Adrenal gland (tissue), 12 donors: ENCODE measurements around the gene KCNIP3. TPM values are rescaled to one million over a fixed set of nuclear protein-coding genes. Genes with fewer than 3 reads are reported as not detected.
"Not testable (repeated sequence)": the region's sequence is repeated elsewhere in the genome, so short reads cannot be mapped to it uniquely, and the experiment has no call there.

Source experiments
- DNase-seq, 7 donors: peaks; one replicate each; pipeline ENCODE4 v3.0.0-alpha.2; 2019 to 2020
- H3K27ac ChIP-seq, 5 donors: fragments of 200-600 bp; sonication (generic) in 4 of 5; 1 replicate in 3 of 5; 2 replicates in 2 of 5; pipeline versions ENCODE4 v1.5.1 to v1.8.0; 2016 to 2020; ENCODE audit warnings: mild to moderate bottlenecking in 1 of 5
- H3K27me3 ChIP-seq: fragments of 200-600 bp; 2 replicates; pipeline ENCODE4 v1.8.0; 2021
- H3K36me3 ChIP-seq, 2 donors: fragments of 200-600 bp; replicated peaks in 1 of 2; 1 replicate in 1 of 2; 2 replicates in 1 of 2; pipeline versions ENCODE4 v1.5.1 to v1.8.0; 2018 to 2022
- H3K4me1 ChIP-seq, 2 donors: fragments of 200-600 bp; replicated peaks in 1 of 2; 1 replicate in 1 of 2; 2 replicates in 1 of 2; pipeline versions ENCODE4 v1.5.1 to v1.8.0; 2018 to 2021
- H3K4me3 ChIP-seq, 4 donors: fragments of 200-600 bp; sonication (generic) in 3 of 4; one replicate each; pipeline ENCODE4 v1.5.1; 2016 to 2018
- H3K9me3 ChIP-seq, 3 donors: fragments of 200-600 bp; sonication (generic) in 1 of 3; replicated peaks in 1 of 3; 1 replicate in 2 of 3; 2 replicates in 1 of 3; pipeline versions ENCODE4 v1.5.1 to v1.8.0; 2016 to 2021
- POLR2A ChIP-seq, 2 donors: fragments of 450-650 bp; IDR thresholded peaks; one replicate each; pipeline ENCODE4 v1.6.1; 2017; ENCODE audit warnings: antibody characterized with exemption in 2 of 2, mild to moderate bottlenecking in 2 of 2, moderate library complexity in 1 of 2
- WGBS, 4 donors: extraction: QIAGEN DNeasy Blood & Tissue Kit in 2 of 4; methylation state at CpG; one replicate each; pipeline versions ENCODE4 v1.1.5 to v1.1.7; 2013 to 2017; 5-methylcytosine and 5-hydroxymethylcytosine counted together
- intact Hi-C, 2 donors: fragments of 100-400 bp; cut with DNase I; formaldehyde crosslinking; loops; one replicate each; pipeline versions ENCODE4 v1.14.1 to v1.15.0; 2022 to 2023
- polyA plus RNA-seq, 3 donors: library from polyadenylated mRNA; stranded (reverse); fragments of 200-250 nt in 2 of 3; fragments of 350-450 nt in 1 of 3; fragmentation: Illumina TruSeq in 1 of 3; extraction: RNeasy Lipid Tissue Mini Kit (QIAGEN cat#74804) in 1 of 3; gene quantifications; one replicate each; pipeline ENCODE4 v1.2.3, GENCODE V29; 2013 to 2014
- total RNA-seq, 9 donors: library from RNA; depleted of rRNA in 4 of 9; stranded (reverse); fragments of >200 nt in 4 of 9; fragments of 120-200 nt in 1 of 9; fragmentation: NEBNext Ultra II Directional in 1 of 9; extraction: Animal tissue kit (Norgen Biotek cat#: 25700) in 1 of 9; gene quantifications; one replicate each; pipeline versions ENCODE4 v1.1.0 to v1.2.4, GENCODE V29; 2013 to 2023
- TF ChIP-seq, protein P1 (sequence below), 6 experiments: fragments of 450-650 bp in 4 of 6; fragments of 200-600 bp in 2 of 6; sonication (generic) in 1 of 6; IDR thresholded peaks; 1 replicate in 5 of 6; 2 replicates in 1 of 6; pipeline versions ENCODE4 v1.5.1 to v1.8.0; 2016 to 2021; ENCODE audit warnings: antibody characterized with exemption in 6 of 6, mild to moderate bottlenecking in 2 of 6, moderate library complexity in 1 of 6
- donor health status: healthy with polysubstance abuse.
- donor health status: Bipolar disorder and iron deficiency.
- donor health status: DM: yes; HTN: yes; CAD: no.
- donor health status: DM: no; HTN: no; CAD: no.
- donor health status: DM: no; HTN: no; CAD: no.
- donor health status: DM: yes; HTN: yes; CAD: no.

KCNIP3 gene
- total and polyA plus RNA-seq, 12 donors: 0.54 to 6.3 (median 1.7) TPM

DNA sequence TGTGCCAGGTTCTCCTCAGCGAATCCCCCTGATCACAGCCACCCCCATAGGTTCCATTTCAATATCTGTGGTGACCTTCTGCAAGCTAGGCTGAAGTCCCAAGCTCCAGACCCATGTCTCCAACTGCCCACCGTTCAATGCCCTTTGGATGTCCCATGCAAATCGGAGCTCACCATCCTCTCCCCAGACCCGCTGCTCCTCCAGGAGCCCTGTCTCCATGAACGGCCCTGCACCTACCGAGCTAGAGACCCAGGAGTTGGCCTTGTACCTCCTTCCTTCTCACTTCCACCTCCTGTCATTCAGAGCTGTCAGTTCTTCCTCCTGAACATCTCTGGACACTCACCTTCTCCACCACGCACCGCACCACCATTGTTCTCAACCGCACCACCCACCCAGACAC, 104.3 kb downstream of the KCNIP3 start:
- Histone ChIP-seq H3K27me3 (no peaks in the 10 kb centered on the region), H3K36me3 (no peaks in the 10 kb centered on the region), H3K4me1 (peaks cover 13 to 15% of the 10 kb centered on the region in 2 donors), H3K27ac (no peak overlapping the region), H3K9me3 (no peaks in the 10 kb centered on the region), H3K4me3 (peak overlapping the region in 1 of 4 donors; percentile 88)
- intact Hi-C loops: no loop called here
- TF ChIP-seq, protein P1, sequence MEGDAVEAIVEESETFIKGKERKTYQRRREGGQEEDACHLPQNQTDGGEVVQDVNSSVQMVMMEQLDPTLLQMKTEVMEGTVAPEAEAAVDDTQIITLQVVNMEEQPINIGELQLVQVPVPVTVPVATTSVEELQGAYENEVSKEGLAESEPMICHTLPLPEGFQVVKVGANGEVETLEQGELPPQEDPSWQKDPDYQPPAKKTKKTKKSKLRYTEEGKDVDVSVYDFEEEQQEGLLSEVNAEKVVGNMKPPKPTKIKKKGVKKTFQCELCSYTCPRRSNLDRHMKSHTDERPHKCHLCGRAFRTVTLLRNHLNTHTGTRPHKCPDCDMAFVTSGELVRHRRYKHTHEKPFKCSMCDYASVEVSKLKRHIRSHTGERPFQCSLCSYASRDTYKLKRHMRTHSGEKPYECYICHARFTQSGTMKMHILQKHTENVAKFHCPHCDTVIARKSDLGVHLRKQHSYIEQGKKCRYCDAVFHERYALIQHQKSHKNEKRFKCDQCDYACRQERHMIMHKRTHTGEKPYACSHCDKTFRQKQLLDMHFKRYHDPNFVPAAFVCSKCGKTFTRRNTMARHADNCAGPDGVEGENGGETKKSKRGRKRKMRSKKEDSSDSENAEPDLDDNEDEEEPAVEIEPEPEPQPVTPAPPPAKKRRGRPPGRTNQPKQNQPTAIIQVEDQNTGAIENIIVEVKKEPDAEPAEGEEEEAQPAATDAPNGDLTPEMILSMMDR (IDR thresholded peaks at IDR 0.05): no peak
- no peak for TF ChIP-seq POLR2A (IDR thresholded peaks at IDR 0.05)
- DNase-seq: no peak
- WGBS, 4 donors: 78 to 87% (median 85%) methylated on average over 9 of the region's 9 CpGs

DNA sequence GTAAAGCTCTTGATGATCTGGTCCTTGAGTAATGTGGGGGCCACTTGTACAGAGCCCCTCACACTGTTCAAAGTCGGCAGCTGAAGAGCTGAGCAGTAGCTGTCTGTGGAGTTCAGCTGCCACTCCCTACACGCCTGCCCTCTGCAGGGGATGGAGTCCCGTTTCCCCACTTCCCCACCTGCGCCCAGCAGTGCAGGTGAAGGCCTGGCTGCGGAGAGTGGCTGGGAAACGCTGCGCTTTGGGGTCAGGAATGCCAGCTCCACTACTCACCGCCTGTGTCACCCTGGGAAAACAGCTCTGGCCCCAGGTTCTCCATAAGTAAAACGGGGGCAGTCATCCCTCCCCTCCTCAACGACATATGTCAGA, 104.8 kb downstream of the KCNIP3 start:
- WGBS, 4 donors: 1 to 6% (median 2%) methylated on average over 6 to 10 of the region's 10 CpGs; no CpG with 5 or more reads in 1 of the 4 donors
- H3K9me3 ChIP-seq, H3K36me3 ChIP-seq, intact Hi-C loops, H3K27me3 ChIP-seq: not testable (repeated sequence)
- peak in 1 of 7 donors; percentile 40 for DNase-seq
- Histone ChIP-seq H3K27ac (peak overlapping the region in 3 of 5 donors; percentile 82 to 93 (median 86)), H3K4me1 (peaks cover 13 to 15% of the 10 kb centered on the region in 2 donors), H3K4me3 (peak overlapping the region; percentile 88 to 99 (median 95))

DNA sequence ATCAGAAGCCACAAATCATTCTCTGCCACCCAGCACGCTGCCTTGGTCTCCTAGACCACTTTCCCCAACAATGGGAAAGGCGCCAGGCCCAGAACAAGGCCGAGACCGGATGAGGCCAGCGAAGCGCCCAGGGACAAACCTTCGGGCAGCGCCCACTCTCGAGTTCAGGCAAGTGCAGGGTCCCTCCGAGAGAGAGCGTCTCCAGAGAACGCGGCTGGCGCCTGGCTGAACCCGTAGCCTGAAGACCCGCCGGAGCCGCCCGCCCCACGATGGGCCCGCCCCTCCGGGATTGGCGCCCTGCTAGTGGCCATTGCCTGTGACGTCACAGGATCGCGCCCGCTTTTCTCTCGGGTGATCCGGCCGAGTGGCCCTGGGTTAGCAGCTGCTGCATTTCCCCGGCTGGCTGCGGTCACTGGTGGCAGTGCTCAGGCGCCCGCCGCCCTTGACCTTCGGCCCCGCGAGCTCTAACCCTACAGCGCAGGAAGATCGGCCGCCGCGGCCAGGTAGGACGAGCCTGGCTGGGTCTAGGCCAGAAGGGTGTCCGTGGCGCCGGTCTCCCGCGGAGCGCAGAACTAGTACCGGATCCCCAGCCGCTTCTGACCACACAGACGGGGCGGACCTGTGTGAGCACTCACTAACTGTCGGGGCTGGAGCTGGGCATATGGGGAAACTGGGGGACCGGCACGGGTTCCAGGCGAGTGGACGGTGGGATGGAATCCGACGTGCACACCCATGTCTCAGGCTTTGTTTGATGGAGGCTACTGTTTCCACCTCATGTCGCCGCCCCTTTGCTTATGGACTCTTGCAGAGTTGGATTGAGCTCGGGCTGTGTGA, 105.4 kb downstream of the KCNIP3 start, which contains the start of gene FAHD2A:
FAHD2A (plus strand) TSS at position 339 of the 834 bp plus-strand sequence. CDS start 2,851 bp downstream, outside the sequence.
- Histone ChIP-seq H3K36me3 (peaks cover 0 to 5% of the 10 kb centered on the region in 2 donors), H3K27me3 (no peaks in the 10 kb centered on the region), H3K27ac (peak within 1 kb of the TSS in 4 of 5 donors; percentile 81 to 93 (median 84)), H3K9me3 (no peaks in the 10 kb centered on the region), H3K4me3 (peak within 1 kb of the TSS; percentile 88 to 99 (median 95)), H3K4me1 (peaks cover 13 to 15% of the 10 kb centered on the region in 2 donors)
- peak; percentile 96 to 98 (median 97) for DNase-seq
- intact Hi-C loops: no loop called here
- 0 to 2% (median 1%) methylated on average over 12 to 64 of the region's 64 CpGs for WGBS, 4 donors
- TF ChIP-seq, protein P1 (IDR thresholded peaks at IDR 0.05): no peak
- TF ChIP-seq POLR2A (IDR thresholded peaks at IDR 0.05): peak in 1 of 2 donors; percentile 84

DNA sequence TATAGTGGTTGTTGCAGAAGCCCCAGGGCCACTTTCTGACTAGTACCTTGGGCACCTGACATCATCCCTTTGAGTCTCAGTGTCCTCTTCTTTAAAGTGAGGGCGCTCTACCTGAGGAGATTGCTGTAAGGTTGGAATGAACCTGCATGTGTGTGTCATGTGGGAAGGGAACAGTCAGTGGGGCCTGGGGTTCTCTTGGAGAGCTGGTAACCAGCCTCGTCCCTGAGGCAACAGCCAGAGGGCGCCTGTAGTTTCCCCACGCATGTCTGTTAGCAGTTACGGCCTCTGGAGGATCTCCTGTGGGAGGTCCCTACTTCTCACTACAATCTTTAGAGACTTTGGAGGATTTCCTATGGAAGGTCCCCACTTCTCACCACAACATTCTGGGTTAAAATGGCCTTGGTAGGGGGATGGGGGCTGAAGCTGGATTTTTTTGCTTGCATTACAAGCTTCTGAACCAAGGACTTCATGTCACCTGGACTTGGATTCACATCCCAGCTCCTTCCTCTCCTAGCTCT, 106.1 kb downstream of the KCNIP3 start:
- H3K36me3 ChIP-seq, intact Hi-C loops, H3K9me3 ChIP-seq, H3K27me3 ChIP-seq: not testable (repeated sequence)
- peak in 4 of 7 donors; percentile 38 to 56 (median 40) for DNase-seq
- TF ChIP-seq, protein P1 (IDR thresholded peaks at IDR 0.05): peak in 4 of 6 experiments; percentile 15 to 33 (median 28)
- H3K27ac ChIP-seq: peak overlapping the region in 3 of 5 donors; percentile 82 to 93 (median 86)
- peak overlapping the region; percentile 88 to 99 (median 95) for H3K4me3 ChIP-seq
- WGBS, 4 donors: 3 to 7% (median 4%) methylated on average over 4 to 5 of the region's 5 CpGs
- H3K4me1 ChIP-seq: peaks cover 13 to 15% of the 10 kb centered on the region in 2 donors

DNA sequence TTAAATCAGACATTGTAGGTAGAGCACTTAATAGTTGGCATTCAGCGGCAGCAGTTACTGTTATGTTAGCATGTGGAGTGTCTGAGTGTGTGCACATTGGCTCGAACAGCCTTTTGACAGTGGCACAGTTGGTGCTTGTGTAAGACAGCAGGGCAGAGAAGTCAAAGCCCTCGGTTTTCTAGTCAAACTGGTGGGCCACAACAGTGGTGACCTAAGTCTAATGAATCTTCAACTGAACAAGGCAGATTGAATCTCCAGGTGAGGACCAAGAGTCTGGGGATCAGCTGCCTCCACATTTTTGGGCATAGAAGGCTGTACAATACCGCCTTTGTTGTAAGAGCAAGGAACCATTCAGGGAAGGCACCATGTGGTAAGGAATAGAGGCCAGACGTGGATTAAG, 106.7 kb downstream of the KCNIP3 start:
- intact Hi-C loops, H3K36me3 ChIP-seq, H3K9me3 ChIP-seq, H3K4me3 ChIP-seq, H3K27me3 ChIP-seq, DNase-seq, H3K27ac ChIP-seq: not testable (repeated sequence)
- WGBS, 4 donors: 91 to 98% (median 94%) methylated on average over 5 of the region's 5 CpGs
- H3K4me1 ChIP-seq: peaks cover 13 to 15% of the 10 kb centered on the region in 2 donors

DNA sequence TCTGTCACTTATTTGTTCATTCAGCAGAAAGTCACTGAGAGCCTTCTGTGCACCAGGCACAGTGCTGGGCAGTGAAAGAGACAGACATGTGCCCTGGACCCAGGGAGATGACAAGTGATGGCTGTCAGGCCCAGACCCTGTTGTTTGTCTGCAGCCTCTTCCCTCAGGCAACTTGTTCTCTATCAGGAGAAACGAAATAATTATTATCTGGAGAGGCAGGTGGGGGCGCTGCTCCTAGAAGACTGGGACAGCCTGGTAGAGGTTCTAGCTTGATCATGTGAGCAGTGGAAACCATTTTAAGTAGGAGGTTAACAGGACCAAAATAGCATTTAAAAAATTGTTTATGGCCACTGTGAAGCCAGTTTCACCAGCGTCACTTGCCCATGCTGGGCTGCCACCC, 107.5 kb downstream of the KCNIP3 start:
- H3K9me3 ChIP-seq, H3K4me3 ChIP-seq, H3K27me3 ChIP-seq, DNase-seq, H3K36me3 ChIP-seq, H3K27ac ChIP-seq, intact Hi-C loops: not testable (repeated sequence)
- H3K4me1 ChIP-seq: peaks cover 13 to 15% of the 10 kb centered on the region in 2 donors
- 82 to 89% (median 87%) methylated on average over 3 of the region's 3 CpGs for WGBS, 4 donors

DNA sequence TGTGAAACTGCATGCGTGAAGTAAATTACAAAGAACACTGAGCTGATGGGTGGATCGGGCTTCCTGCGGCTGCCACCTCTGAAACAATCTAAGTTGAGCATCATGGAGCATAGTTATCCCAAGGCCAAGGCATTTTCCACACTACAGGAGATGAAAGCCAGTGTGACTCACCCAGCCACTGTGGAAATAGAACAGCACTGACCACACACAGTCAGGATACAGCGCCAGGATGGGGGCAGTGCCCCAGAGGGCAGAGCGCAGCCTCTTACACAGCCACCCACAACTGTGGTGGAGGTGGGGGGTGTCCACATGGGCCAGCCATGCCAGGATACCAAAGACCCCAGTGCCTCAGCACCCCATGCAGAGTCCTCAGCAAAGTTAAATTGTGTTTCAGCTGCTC, 114.1 kb downstream of the KCNIP3 start:
- not testable (repeated sequence) for H3K4me3 ChIP-seq, H3K36me3 ChIP-seq, H3K9me3 ChIP-seq, H3K4me1 ChIP-seq, H3K27me3 ChIP-seq
- intact Hi-C loops: loop anchor here in 1 of 2 donors (5.0 kb wide), 1 partner anchor 321 kb away; no protein-coding TSS in a partner anchor
- peak overlapping the region in 1 of 5 donors; percentile 5 for H3K27ac ChIP-seq
- 64 to 75% (median 67%) methylated on average over 4 to 5 of the region's 5 CpGs for WGBS, 4 donors
- DNase-seq: peak in 4 of 7 donors; percentile 31 to 72 (median 40)
